Measurements from ENCODE around the gene RNF213.
"Not testable (repeated sequence)": the region's sequence is repeated elsewhere in the genome, so short reads cannot be mapped to it uniquely, and the experiment has no call there.

Gene RNF213

GRCh38 chr17:80297996-80298560, 37.4 kb downstream of the RNF213 start:
- Histone ChIP-seq H3K27me3 (ENCODE audit: low read depth, low read length) (no peaks in the 10 kb centered on the region), H3K27ac (ENCODE audit: low read length) (no peak overlapping the region), H3K4me1 (ENCODE audit: control insufficient read depth in 1 of 2, insufficient read depth in 2 of 2, low read length in 2 of 2) (no peaks in the 10 kb centered on the region), H3K4me3 (ENCODE audit: low read depth in 1 of 2, low read length in 2 of 2) (no peak overlapping the region), H3K9me3 (ENCODE audit: control insufficient read depth in 1 of 2, low read length in 2 of 2) (peaks cover 0 to 3% of the 10 kb centered on the region in 2 donors), H3K36me3 (ENCODE audit: control insufficient read depth in 1 of 2, insufficient read depth in 2 of 2, low read length in 2 of 2) (peaks cover 50 to 87% of the 10 kb centered on the region in 2 donors)

DNA sequence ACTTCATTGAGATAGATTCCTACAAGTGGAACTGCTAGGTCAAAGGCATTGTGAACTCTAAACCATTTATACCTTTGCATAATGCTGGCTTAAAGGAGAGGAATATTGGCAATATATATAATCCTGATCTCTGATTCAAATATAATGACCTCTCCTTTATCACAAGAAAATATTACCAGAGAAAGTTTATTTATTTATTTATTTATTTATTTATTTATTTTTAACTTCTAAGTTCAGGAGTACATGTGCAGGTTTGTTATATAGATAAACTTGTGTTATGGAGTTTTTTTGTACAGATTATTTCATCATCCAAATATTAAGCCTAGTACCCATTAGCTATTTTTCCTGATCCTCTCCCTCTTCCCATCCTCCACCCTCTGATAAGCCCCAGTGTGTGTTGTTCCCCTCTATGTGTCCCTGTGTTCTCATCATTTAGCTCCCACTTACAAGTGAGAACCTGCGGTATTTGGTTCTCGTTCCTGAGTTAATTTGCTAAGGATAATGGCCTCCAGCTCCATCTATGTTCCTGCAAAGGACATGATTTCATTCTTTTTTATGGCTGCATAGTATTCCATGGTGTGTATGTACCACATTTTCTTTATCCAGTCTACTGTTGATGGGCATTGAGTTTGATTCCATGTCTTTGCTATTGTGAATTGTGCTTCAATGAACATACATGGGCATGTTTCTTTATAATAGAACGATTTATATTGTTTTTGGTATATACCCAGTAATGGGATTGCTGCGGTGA, 38.9 kb downstream of the RNF213 start:
- not testable (repeated sequence) for H3K4me3 ChIP-seq (ENCODE audit: low read depth in 1 of 2, low read length in 2 of 2); H3K27ac ChIP-seq (ENCODE audit: low read length); H3K4me1 ChIP-seq (ENCODE audit: control insufficient read depth in 1 of 2, insufficient read depth in 2 of 2, low read length in 2 of 2); H3K9me3 ChIP-seq (ENCODE audit: control insufficient read depth in 1 of 2, low read length in 2 of 2); H3K27me3 ChIP-seq (ENCODE audit: low read depth, low read length)
- H3K36me3 ChIP-seq (ENCODE audit: control insufficient read depth in 1 of 2, insufficient read depth in 2 of 2, low read length in 2 of 2) = peaks cover 45 to 90% of the 10 kb centered on the region in 2 donors

- H3K27ac ChIP-seq (ENCODE audit: low read length); H3K27me3 ChIP-seq (ENCODE audit: low read depth, low read length); H3K4me3 ChIP-seq (ENCODE audit: low read depth in 1 of 2, low read length in 2 of 2); H3K9me3 ChIP-seq (ENCODE audit: control insufficient read depth in 1 of 2, low read length in 2 of 2); H3K4me1 ChIP-seq (ENCODE audit: control insufficient read depth in 1 of 2, insufficient read depth in 2 of 2, low read length in 2 of 2): not testable (repeated sequence)
- peaks cover 33 to 90% of the 10 kb centered on the region in 2 donors for H3K36me3 ChIP-seq (ENCODE audit: control insufficient read depth in 1 of 2, insufficient read depth in 2 of 2, low read length in 2 of 2)
Measured at GRCh38 chr17:80300756-80301155, 40.1 kb downstream of the RNF213 start.

- Histone ChIP-seq H3K27me3 (ENCODE audit: low read depth, low read length) (no peaks in the 10 kb centered on the region), H3K36me3 (ENCODE audit: control insufficient read depth in 1 of 2, insufficient read depth in 2 of 2, low read length in 2 of 2) (peaks cover 43 to 94% of the 10 kb centered on the region in 2 donors), H3K27ac (ENCODE audit: low read length) (no peak overlapping the region)
Measured at GRCh38 chr17:80303824-80304223, 43.2 kb downstream of the RNF213 start.

GRCh38 chr17:80307994-80308691, 47.5 kb downstream of the RNF213 start:
- Histone ChIP-seq H3K4me3 (ENCODE audit: low read depth in 1 of 2, low read length in 2 of 2) (no peak overlapping the region), H3K4me1 (ENCODE audit: control insufficient read depth in 1 of 2, insufficient read depth in 2 of 2, low read length in 2 of 2) (no peaks in the 10 kb centered on the region), H3K36me3 (ENCODE audit: control insufficient read depth in 1 of 2, insufficient read depth in 2 of 2, low read length in 2 of 2) (peaks cover 47 to 79% of the 10 kb centered on the region in 2 donors), H3K27me3 (ENCODE audit: low read depth, low read length) (no peaks in the 10 kb centered on the region), H3K27ac (ENCODE audit: low read length) (no peak overlapping the region), H3K9me3 (ENCODE audit: control insufficient read depth in 1 of 2, low read length in 2 of 2) (peaks cover 0 to 6% of the 10 kb centered on the region in 2 donors)

More at GRCh38 chr17:80303824-80304223, 43.2 kb downstream of the RNF213 start:
- Histone ChIP-seq H3K4me3 (ENCODE audit: low read depth in 1 of 2, low read length in 2 of 2) (no peak overlapping the region), H3K4me1 (ENCODE audit: control insufficient read depth in 1 of 2, insufficient read depth in 2 of 2, low read length in 2 of 2) (no peaks in the 10 kb centered on the region), H3K9me3 (ENCODE audit: control insufficient read depth in 1 of 2, low read length in 2 of 2) (peaks cover 0 to 10% of the 10 kb centered on the region in 2 donors)

- Histone ChIP-seq H3K27me3 (ENCODE audit: low read depth, low read length) (no peaks in the 10 kb centered on the region), H3K4me1 (ENCODE audit: control insufficient read depth in 1 of 2, insufficient read depth in 2 of 2, low read length in 2 of 2) (no peaks in the 10 kb centered on the region), H3K9me3 (ENCODE audit: control insufficient read depth in 1 of 2, low read length in 2 of 2) (no peaks in the 10 kb centered on the region), H3K4me3 (ENCODE audit: low read depth in 1 of 2, low read length in 2 of 2) (no peak overlapping the region), H3K36me3 (ENCODE audit: control insufficient read depth in 1 of 2, insufficient read depth in 2 of 2, low read length in 2 of 2) (peaks cover 47 to 76% of the 10 kb centered on the region in 2 donors), H3K27ac (ENCODE audit: low read length) (no peak overlapping the region)
Measured at GRCh38 chr17:80308692-80309517, 48.3 kb downstream of the RNF213 start.

DNA sequence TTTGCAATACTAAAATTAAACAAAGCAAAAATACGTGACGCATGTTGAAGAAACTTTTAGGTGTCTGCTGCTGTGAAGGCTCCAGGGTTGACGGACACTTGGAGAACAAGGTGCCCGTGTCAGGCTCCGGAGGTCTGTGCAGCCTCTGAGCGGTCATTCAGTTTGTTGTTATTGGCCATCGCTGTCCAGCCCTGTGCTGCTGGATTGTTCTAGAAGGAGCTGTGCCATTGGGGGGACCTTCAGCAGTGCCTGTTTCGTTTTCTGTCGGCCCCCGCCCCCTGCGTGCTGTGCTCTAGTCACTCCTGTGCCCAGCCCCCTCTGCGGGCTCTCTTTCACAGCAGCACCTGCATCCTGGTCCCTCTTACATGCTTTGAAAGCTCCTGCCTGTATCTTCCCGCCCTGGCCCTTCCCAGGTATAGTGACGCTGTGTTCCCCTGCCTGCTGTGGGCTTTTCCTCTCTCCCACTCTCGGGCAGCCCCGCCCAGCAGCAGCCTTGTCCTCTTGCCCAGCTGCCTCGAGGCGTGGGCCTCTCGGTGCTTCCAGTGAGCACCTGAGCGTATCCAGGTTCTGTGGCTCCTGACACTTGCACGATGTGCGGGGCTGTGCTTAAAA, 50.7 kb downstream of the RNF213 start:
- Histone ChIP-seq H3K4me1 (ENCODE audit: control insufficient read depth in 1 of 2, insufficient read depth in 2 of 2, low read length in 2 of 2) (no peaks in the 10 kb centered on the region), H3K9me3 (ENCODE audit: control insufficient read depth in 1 of 2, low read length in 2 of 2) (no peaks in the 10 kb centered on the region), H3K27ac (ENCODE audit: low read length) (no peak overlapping the region), H3K4me3 (ENCODE audit: low read depth in 1 of 2, low read length in 2 of 2) (no peak overlapping the region), H3K27me3 (ENCODE audit: low read depth, low read length) (no peaks in the 10 kb centered on the region), H3K36me3 (ENCODE audit: control insufficient read depth in 1 of 2, insufficient read depth in 2 of 2, low read length in 2 of 2) (peaks cover 43 to 55% of the 10 kb centered on the region in 2 donors)

DNA sequence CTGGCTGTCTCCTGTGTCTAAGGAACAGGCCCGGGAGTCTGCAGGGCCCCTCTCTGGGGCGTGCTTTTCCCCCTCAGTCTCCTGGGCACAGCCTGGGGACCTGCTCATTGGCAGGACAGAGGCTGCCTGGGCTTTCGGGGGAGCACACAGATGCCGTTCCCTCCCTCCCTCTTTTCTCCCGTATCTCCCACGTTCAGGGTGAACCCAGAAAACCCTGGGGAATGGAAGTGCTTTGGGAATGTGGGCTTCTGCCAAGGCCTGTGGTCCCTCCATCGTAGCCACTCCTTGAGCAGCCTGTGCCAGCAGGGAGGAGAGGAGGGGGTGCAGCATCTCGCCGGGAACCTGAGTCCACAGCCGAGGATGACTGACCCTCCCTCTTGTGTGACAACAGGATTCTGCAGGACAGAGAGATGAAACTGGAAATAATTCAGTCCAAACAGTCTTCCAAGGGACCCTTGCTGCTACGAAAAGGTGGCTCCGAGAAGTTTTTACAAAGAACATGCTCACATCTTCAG, 52.0 kb downstream of the RNF213 start:
- no peak overlapping the region for H3K4me3 ChIP-seq (ENCODE audit: low read depth in 1 of 2, low read length in 2 of 2)
- no peaks in the 10 kb centered on the region for H3K9me3 ChIP-seq (ENCODE audit: control insufficient read depth in 1 of 2, low read length in 2 of 2)
- no peaks in the 10 kb centered on the region for H3K27me3 ChIP-seq (ENCODE audit: low read depth, low read length)
- no peaks in the 10 kb centered on the region for H3K4me1 ChIP-seq (ENCODE audit: control insufficient read depth in 1 of 2, insufficient read depth in 2 of 2, low read length in 2 of 2)
- no peak overlapping the region for H3K27ac ChIP-seq (ENCODE audit: low read length)
- peaks cover 49 to 55% of the 10 kb centered on the region in 2 donors for H3K36me3 ChIP-seq (ENCODE audit: control insufficient read depth in 1 of 2, insufficient read depth in 2 of 2, low read length in 2 of 2)

DNA sequence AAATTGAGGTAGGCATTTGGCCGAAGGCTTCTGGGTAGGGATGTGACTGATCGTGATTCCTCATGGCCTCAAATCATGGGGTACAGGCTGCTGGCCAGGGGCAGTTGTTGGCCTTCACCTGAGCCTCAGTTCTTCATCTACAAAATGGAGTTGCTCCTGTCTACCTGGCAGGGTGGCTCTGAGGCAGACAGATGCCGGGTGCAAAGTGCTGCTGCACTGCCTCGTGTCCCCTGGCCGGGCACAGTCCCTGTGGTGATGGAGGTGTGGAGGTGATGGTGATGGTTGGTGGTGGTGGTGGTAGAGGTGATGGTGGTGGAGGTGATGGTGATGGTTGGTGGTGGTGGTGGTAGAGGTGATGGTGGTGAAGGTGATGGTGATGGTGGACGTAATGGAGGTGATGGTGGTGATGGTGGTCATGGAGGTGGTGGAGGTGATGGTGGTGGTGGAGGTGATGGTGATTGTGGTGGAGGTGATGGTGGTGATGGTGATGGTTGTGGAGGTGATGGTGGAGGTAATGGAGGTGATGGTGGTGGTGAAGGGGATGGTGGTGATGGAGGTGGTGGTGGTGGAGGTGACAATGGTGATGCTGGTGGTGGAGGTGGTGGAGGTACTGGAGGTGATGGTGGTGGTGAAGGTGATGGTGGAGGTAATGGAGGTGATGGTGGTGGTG, 52.6 kb downstream of the RNF213 start:
- Histone ChIP-seq H3K4me1 (ENCODE audit: control insufficient read depth in 1 of 2, insufficient read depth in 2 of 2, low read length in 2 of 2) (no peaks in the 10 kb centered on the region), H3K4me3 (ENCODE audit: low read depth in 1 of 2, low read length in 2 of 2) (no peak overlapping the region), H3K36me3 (ENCODE audit: control insufficient read depth in 1 of 2, insufficient read depth in 2 of 2, low read length in 2 of 2) (peaks cover 48 to 57% of the 10 kb centered on the region in 2 donors), H3K9me3 (ENCODE audit: control insufficient read depth in 1 of 2, low read length in 2 of 2) (no peaks in the 10 kb centered on the region), H3K27me3 (ENCODE audit: low read depth, low read length) (no peaks in the 10 kb centered on the region), H3K27ac (ENCODE audit: low read length) (no peak overlapping the region)

DNA sequence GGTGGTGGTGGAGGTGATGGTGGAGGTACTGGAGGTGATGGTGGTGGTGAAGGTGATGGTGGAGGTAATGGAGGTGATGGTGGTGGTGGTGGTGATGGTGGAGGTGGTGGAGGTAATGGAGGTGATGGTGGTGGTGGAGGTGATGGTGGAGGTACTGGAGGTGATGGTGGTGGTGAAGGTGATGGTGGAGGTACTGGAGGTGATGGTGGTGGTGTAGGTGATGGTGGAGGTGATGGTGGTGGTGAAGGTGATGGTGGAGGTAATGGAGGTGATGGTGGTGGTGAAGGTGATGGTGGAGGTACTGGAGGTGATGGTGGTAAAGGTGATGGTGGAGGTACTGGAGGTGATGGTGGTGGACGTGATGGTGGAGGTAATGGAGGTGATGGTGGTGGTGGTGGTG, 53.3 kb downstream of the RNF213 start:
- not testable (repeated sequence) for H3K4me1 ChIP-seq (ENCODE audit: control insufficient read depth in 1 of 2, insufficient read depth in 2 of 2, low read length in 2 of 2); H3K4me3 ChIP-seq (ENCODE audit: low read depth in 1 of 2, low read length in 2 of 2); H3K9me3 ChIP-seq (ENCODE audit: control insufficient read depth in 1 of 2, low read length in 2 of 2); H3K27ac ChIP-seq (ENCODE audit: low read length); H3K27me3 ChIP-seq (ENCODE audit: low read depth, low read length)
- peaks cover 46 to 56% of the 10 kb centered on the region in 2 donors for H3K36me3 ChIP-seq (ENCODE audit: control insufficient read depth in 1 of 2, insufficient read depth in 2 of 2, low read length in 2 of 2)

Data from muscle layer of duodenum (tissue), 2 donors.